Neural progenitor cell (in vitro differentiated cells): ENCODE results near the gene ADARB2. TPM values are rescaled to one million over a fixed set of nuclear protein-coding genes. Genes with fewer than 3 reads are reported as not detected.

Experiments used
- DNase-seq: peaks from one replicate; pipeline ENCODE4 v3.0.0-alpha.2; 2016; ENCODE audit warnings: low spot score
- H2AFZ ChIP-seq: fragments of 200-600 bp; sonication (generic); replicated peaks from 2 replicates; pipeline ENCODE4 v1.6.1; 2016; ENCODE audit warnings: antibody characterized with exemption
- H3F3A ChIP-seq: fragments of 200-600 bp; sonication (generic); 2 replicates; pipeline ENCODE4 v1.6.1; 2016; ENCODE audit warnings: antibody characterized with exemption, low read depth
- H3K27ac ChIP-seq: fragments of 200-600 bp; sonication (generic); 2 replicates; pipeline ENCODE4 v1.5.1; 2016; ENCODE audit warnings: mild to moderate bottlenecking
- H3K27me3 ChIP-seq: fragments of 200-600 bp; sonication (generic); 2 replicates; pipeline ENCODE4 v1.6.1; 2016; ENCODE audit warnings: mild to moderate bottlenecking, moderate library complexity
- H3K36me3 ChIP-seq: fragments of 200-600 bp; sonication (generic); 2 replicates; pipeline ENCODE4 v1.5.1; 2016
- H3K4me1 ChIP-seq: fragments of 200-600 bp; sonication (generic); 2 replicates; pipeline ENCODE4 v1.6.1; 2016; ENCODE audit warnings: mixed run types
- H3K4me2 ChIP-seq: fragments of 200-600 bp; sonication (generic); 2 replicates; pipeline ENCODE4 v1.6.1; 2016
- H3K4me3 ChIP-seq: fragments of 200-600 bp; sonication (generic); 2 replicates; pipeline ENCODE4 v1.5.1; 2016
- H3K79me2 ChIP-seq: fragments of 200-600 bp; sonication (generic); 2 replicates; pipeline ENCODE4 v1.6.1; 2016; ENCODE audit warnings: low read depth
- H3K9ac ChIP-seq: fragments of 200-600 bp; sonication (generic); 2 replicates; pipeline ENCODE4 v1.6.1; 2016
- H3K9me3 ChIP-seq: fragments of 200-600 bp; sonication (generic); 2 replicates; pipeline ENCODE4 v1.5.1; 2016; ENCODE audit warnings: low read depth
- H4K20me1 ChIP-seq: fragments of 200-600 bp; sonication (generic); 2 replicates; pipeline ENCODE4 v1.6.1; 2016; ENCODE audit warnings: low read depth
- H3K27ac Mint-ChIP-seq: 3 replicates; pipeline ENCODE4 v1.8.0; 2021; ENCODE audit warnings: mixed read lengths
- H3K27me3 Mint-ChIP-seq: 2 replicates; pipeline ENCODE4 v1.8.0; 2022; ENCODE audit warnings: low read depth, mild to moderate bottlenecking, inconsistent platforms, moderate library complexity, mixed read lengths; ENCODE audit not compliant: insufficient read depth
- H3K36me3 Mint-ChIP-seq: 3 replicates; pipeline ENCODE4 v1.8.0; 2021; ENCODE audit warnings: mixed read lengths
- H3K4me1 Mint-ChIP-seq: 3 replicates; pipeline ENCODE4 v1.8.0; 2021; ENCODE audit warnings: mixed read lengths
- H3K4me3 Mint-ChIP-seq: 3 replicates; pipeline ENCODE4 v1.8.0; 2021; ENCODE audit warnings: mild to moderate bottlenecking, moderate library complexity, mixed read lengths
- H3K9me3 Mint-ChIP-seq: 3 replicates; pipeline ENCODE4 v1.8.0; 2020; ENCODE audit warnings: mixed read lengths
- CTCF ChIP-seq: fragments of 200-600 bp; sonication (generic); IDR thresholded peaks from 2 replicates; pipeline ENCODE4 v1.5.1; 2017; ENCODE audit warnings: antibody characterized with exemption, mild to moderate bottlenecking
- EZH2 ChIP-seq: fragments of 200-600 bp; sonication (generic); IDR thresholded peaks from 2 replicates; pipeline ENCODE4 v1.6.1; 2017; ENCODE audit warnings: antibody characterized with exemption, mild to moderate bottlenecking, moderate library complexity
- EZH2phosphoT487 ChIP-seq: fragments of 200-600 bp; sonication (generic); IDR thresholded peaks from 2 replicates; pipeline ENCODE4 v1.6.1; 2017; ENCODE audit warnings: antibody characterized with exemption
- total RNA-seq: library from RNA; depleted of rRNA; stranded (reverse); fragments of >200 nt; gene quantifications from 2 replicates; pipeline ENCODE4 v1.2.3, GENCODE V29; 2015; ENCODE audit warnings: low replicate concordance

Gene ADARB2
- total RNA-seq, 1 donor from 2014 or later: not detected

- Histone ChIP-seq H4K20me1 (no peaks in the 10 kb centered on the region), H3F3A (no peaks in the 10 kb centered on the region), H3K27ac (no peak overlapping the region), H2AFZ (no peak overlapping the region), H3K9ac (no peak overlapping the region), H3K36me3 (no peaks in the 10 kb centered on the region), H3K4me1 (peaks cover 4% of the 10 kb centered on the region), H3K9me3 (no peaks in the 10 kb centered on the region), H3K27me3 (no peaks in the 10 kb centered on the region), H3K79me2 (no peaks in the 10 kb centered on the region), H3K4me3 (no peak overlapping the region), H3K4me2 (no peak overlapping the region)
- DNase-seq: no peak
- no peak for TF ChIP-seq CTCF
- TF ChIP-seq EZH2phosphoT487: no peak
- no peak for TF ChIP-seq EZH2
- Mint-ChIP-seq H3K4me3 (no peak overlapping the region), H3K4me1 (peaks cover 22% of the 10 kb centered on the region), H3K9me3 (peaks cover 2% of the 10 kb centered on the region), H3K27ac (peak overlapping the region; percentile 46), H3K27me3 (peaks cover 4% of the 10 kb centered on the region), H3K36me3 (no peaks in the 10 kb centered on the region)
Measured at GRCh38 chr10:1179346-1180070, 557.8 kb downstream of the ADARB2 start.

- no peak for TF ChIP-seq CTCF
- TF ChIP-seq EZH2: no peak
- no peak for TF ChIP-seq EZH2phosphoT487
- H2AFZ ChIP-seq: peak overlapping the region; percentile 50
Measured at GRCh38 chr10:1178506-1178905, 558.8 kb downstream of the ADARB2 start.

GRCh38 chr10:1177936-1178335 is 559.4 kb downstream of the ADARB2 start:
- no peak for TF ChIP-seq CTCF
- TF ChIP-seq EZH2: no peak
- no peak for TF ChIP-seq EZH2phosphoT487
- Mint-ChIP-seq H3K36me3 (no peaks in the 10 kb centered on the region), H3K9me3 (peaks cover 2% of the 10 kb centered on the region), H3K27ac (no peak overlapping the region), H3K4me3 (no peak overlapping the region), H3K27me3 (peaks cover 10% of the 10 kb centered on the region), H3K4me1 (peaks cover 13% of the 10 kb centered on the region)
- Histone ChIP-seq H4K20me1 (no peaks in the 10 kb centered on the region), H3K27ac (no peak overlapping the region), H3K27me3 (no peaks in the 10 kb centered on the region), H3K36me3 (no peaks in the 10 kb centered on the region), H3K4me2 (no peak overlapping the region), H3K4me3 (no peak overlapping the region), H3K4me1 (peaks cover 1% of the 10 kb centered on the region), H3K9ac (no peak overlapping the region), H3F3A (no peaks in the 10 kb centered on the region), H3K9me3 (no peaks in the 10 kb centered on the region), H3K79me2 (no peaks in the 10 kb centered on the region), H2AFZ (peak overlapping the region; percentile 50)
- no peak for DNase-seq

More at GRCh38 chr10:1178506-1178905, 558.8 kb downstream of the ADARB2 start:
- no peak for DNase-seq
- H3K4me1 ChIP-seq: peaks cover 4% of the 10 kb centered on the region
- Mint-ChIP-seq H3K4me3 (no peak overlapping the region), H3K27ac (no peak overlapping the region), H3K4me1 (peaks cover 17% of the 10 kb centered on the region), H3K9me3 (peaks cover 2% of the 10 kb centered on the region), H3K36me3 (no peaks in the 10 kb centered on the region), H3K27me3 (peaks cover 7% of the 10 kb centered on the region)
- no peaks in the 10 kb centered on the region for H3K36me3 ChIP-seq
- H3K9me3 ChIP-seq: no peaks in the 10 kb centered on the region
- no peaks in the 10 kb centered on the region for H4K20me1 ChIP-seq
- H3K79me2 ChIP-seq: no peaks in the 10 kb centered on the region
- H3K27ac ChIP-seq: no peak overlapping the region
- no peak overlapping the region for H3K9ac ChIP-seq
- no peaks in the 10 kb centered on the region for H3K27me3 ChIP-seq
- H3F3A ChIP-seq: no peaks in the 10 kb centered on the region
- H3K4me3 ChIP-seq: no peak overlapping the region
- no peak overlapping the region for H3K4me2 ChIP-seq
